AG09319 (cell line): ENCODE measurements around the gene ZYG11B.
"Not testable (repeated sequence)": the region's sequence is repeated elsewhere in the genome, so short reads cannot be mapped to it uniquely, and the experiment has no call there.

ENCODE experiments used
- DNase-seq: peaks from one replicate; pipeline ENCODE4 v3.0.0-alpha.2; 2010; ENCODE audit warnings: low read depth; ENCODE audit errors: extremely low read depth
- CTCF ChIP-seq: IDR thresholded peaks from 2 replicates; pipeline ENCODE4 v1.5.1; 2011; ENCODE audit warnings: low read depth, mild to moderate bottlenecking, inconsistent platforms, low read length, moderate library complexity

The ZYG11B gene

GRCh38 chr1:52738148-52738547 is 11.9 kb downstream of the ZYG11B start:
- no peak for DNase-seq
- TF ChIP-seq CTCF = no peak

- DNase-seq = no peak
Observed at GRCh38 chr1:52738893-52739292, 12.6 kb downstream of the ZYG11B start.

GRCh38 chr1:52739699-52740467 is 13.6 kb downstream of the ZYG11B start:
- TF ChIP-seq CTCF = no peak
- DNase-seq = no peak

More at GRCh38 chr1:52738893-52739292, 12.6 kb downstream of the ZYG11B start:
- no peak for TF ChIP-seq CTCF

DNA sequence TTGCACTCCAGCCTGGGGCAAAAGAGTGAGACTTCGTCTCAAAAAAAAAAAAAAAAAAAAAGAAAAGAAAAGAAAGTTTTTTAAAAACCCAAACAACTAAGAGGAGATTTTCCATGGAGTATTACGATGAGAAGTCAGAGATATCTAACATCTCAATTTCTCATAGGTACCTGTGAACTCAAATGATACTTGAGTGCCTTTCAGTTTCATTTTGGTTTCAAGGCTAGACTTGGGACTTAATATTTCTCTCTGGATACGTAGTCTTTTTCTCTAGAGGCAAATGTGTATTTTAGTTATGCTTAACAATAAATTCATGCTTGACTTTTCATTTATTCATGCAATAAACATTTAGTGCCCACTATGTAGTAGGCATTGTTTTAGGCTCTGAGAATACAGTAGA is 15.0 kb downstream of the ZYG11B start:
- DNase-seq = no peak
- no peak for TF ChIP-seq CTCF

DNA sequence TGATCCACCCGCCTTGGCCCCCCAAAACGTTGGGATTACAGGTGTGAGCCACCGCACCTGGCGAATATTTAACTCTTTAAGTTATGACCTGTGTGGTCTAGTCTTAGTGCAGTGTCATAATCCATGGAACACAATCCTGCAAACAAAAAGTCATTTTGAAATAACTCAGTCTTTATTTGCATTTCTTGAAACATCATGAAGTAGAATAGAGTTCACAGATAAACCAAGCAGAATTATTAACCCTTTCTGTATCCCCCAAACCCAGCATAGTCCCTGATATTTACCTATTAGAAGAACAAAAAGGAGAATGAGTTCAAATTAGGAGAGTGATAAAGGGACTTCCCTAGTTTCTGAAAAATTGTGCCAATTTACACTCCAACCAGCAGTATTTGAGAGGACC is 19.9 kb downstream of the ZYG11B start:
- TF ChIP-seq CTCF = no peak
- no peak for DNase-seq

DNA sequence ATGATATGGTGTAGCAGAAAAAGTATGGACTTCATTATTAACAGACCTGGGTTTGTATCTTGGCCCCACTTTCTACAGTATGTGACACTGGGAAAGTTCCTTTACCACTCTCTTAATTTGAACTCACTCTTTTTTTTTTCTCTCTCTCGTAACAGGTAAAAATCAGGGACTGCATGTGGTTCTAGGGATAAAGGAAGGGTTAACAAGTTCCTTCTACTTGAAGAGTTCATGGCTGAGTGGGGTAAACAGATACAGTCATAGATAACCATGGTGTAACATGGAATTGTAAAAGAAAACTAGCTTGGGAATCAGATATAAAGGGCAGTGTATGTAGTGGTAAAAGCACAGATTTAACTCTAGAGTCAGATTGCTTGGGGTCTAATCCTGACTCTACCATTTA is 21.2 kb downstream of the ZYG11B start:
- TF ChIP-seq CTCF = no peak

GRCh38 chr1:52748119-52748518 is 21.9 kb downstream of the ZYG11B start:
- TF ChIP-seq CTCF = no peak; the same call in none of the 2 replicates
- no peak for DNase-seq

More for the DNA sequence above, 21.2 kb downstream of the ZYG11B start:
- DNase-seq = no peak

- not testable (repeated sequence) for DNase-seq
Observed at GRCh38 chr1:52749496-52749895, 23.2 kb downstream of the ZYG11B start.

DNA sequence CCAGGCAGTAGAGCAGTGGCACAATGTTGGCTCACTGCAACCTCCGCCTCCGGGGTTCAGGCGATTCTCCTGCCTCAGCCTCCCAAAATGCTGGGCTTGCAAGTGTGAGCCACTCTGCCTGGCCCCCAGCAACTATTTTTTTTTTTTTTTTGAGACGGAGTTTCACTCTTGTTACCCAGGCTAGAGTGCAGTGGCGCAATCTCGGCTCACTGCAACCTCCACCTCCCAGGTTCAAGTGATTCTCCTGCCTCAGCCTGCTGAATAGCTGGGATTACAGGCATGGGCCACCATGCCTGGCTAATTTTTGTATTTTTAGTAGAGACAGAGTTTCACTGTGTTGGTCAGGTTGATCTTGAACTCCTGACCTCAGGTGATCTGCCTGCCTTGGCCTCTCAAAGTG is 23.9 kb downstream of the ZYG11B start:
- DNase-seq = not testable (repeated sequence)
